ENCODE measurements around the gene GDPD3. TPM values are rescaled to one million over a fixed set of nuclear protein-coding genes. Genes with fewer than 3 reads are reported as not detected.

The GDPD3 gene
- total and polyA plus RNA-seq, 2 of the 13 experiments (the other 11 are each of a cell fraction or from before 2014, with no cell fraction given), result 18.7 to 20.6 TPM

GRCh38 chr16:30065943-30066760 lies 47.2 kb downstream of the GDPD3 start (continued):
- TF ChIP-seq NFE2L1 (CRISPR knock-in tag; IDR thresholded peaks at IDR 0.05; ENCODE audit: borderline replicate concordance) (no peak), MLX (CRISPR knock-in tag; IDR thresholded peaks at IDR 0.05) (peak; percentile 16; the same call in 1 of the 2 replicates), DZIP1 (CRISPR knock-in tag; IDR thresholded peaks at IDR 0.05) (no peak), XBP1 (CRISPR knock-in tag; IDR thresholded peaks at IDR 0.05) (no peak), ZNF83 (CRISPR knock-in tag; IDR thresholded peaks at IDR 0.05; ENCODE audit: borderline replicate concordance) (0 out of 2 replicates have a peak, but pooled peaks have one; percentile 21), ZBTB42 (CRISPR knock-in tag; IDR thresholded peaks at IDR 0.05) (0 out of 2 replicates have a peak, but pooled peaks have one; percentile 14), TFDP2 (CRISPR knock-in tag; IDR thresholded peaks at IDR 0.05) (no peak), PCBP2 (optimal IDR thresholded peaks at IDR 0.05; ENCODE audit: low read depth, low read length, poor library complexity, severe bottlenecking) (peak; percentile 57), SRY (CRISPR knock-in tag; IDR thresholded peaks at IDR 0.05) (0 out of 2 replicates have a peak, but pooled peaks have one; percentile 52), ZFP41 (CRISPR knock-in tag; IDR thresholded peaks at IDR 0.05; ENCODE audit: borderline replicate concordance) (0 out of 2 replicates have a peak, but pooled peaks have one; percentile 44), ZNF337 (CRISPR knock-in tag; IDR thresholded peaks at IDR 0.05; ENCODE audit: borderline replicate concordance, low read depth) (no peak), AGO2 (optimal IDR thresholded peaks at IDR 0.05; ENCODE audit: low read depth, low read length) (peak; percentile 89), KLF11 (CRISPR knock-in tag; IDR thresholded peaks at IDR 0.05) (no peak), CREBL2 (CRISPR knock-in tag; IDR thresholded peaks at IDR 0.05; ENCODE audit: borderline replicate concordance) (peak; percentile 36; the same call in 1 of the 2 replicates), ASH2L (IDR thresholded peaks at IDR 0.05; ENCODE audit: insufficient read length, low read depth, low read length) (peak; percentile 25), SMAD9 (CRISPR knock-in tag; IDR thresholded peaks at IDR 0.05) (no peak), JUNB (CRISPR knock-in tag; IDR thresholded peaks at IDR 0.05; ENCODE audit: borderline replicate concordance) (peak; percentile 79), SNAPC2 (CRISPR knock-in tag; IDR thresholded peaks at IDR 0.05) (peak; percentile 16), ZFP82 (CRISPR knock-in tag; IDR thresholded peaks at IDR 0.05; ENCODE audit: borderline replicate concordance) (no peak), MYC (CRISPR knock-in tag; IDR thresholded peaks at IDR 0.05; ENCODE audit: borderline replicate concordance) (no peak), ZNF292 (CRISPR knock-in tag; IDR thresholded peaks at IDR 0.05; ENCODE audit: borderline replicate concordance, low read depth) (no peak), FOXM1 (CRISPR knock-in tag; IDR thresholded peaks at IDR 0.05) (no peak), NCOR1 (IDR thresholded peaks at IDR 0.05; ENCODE audit: borderline replicate concordance, low read length) (no peak), ZSCAN29 (CRISPR knock-in tag; conservative IDR thresholded peaks at IDR 0.05) (no peak), THYN1 (CRISPR knock-in tag; IDR thresholded peaks at IDR 0.05; ENCODE audit: borderline replicate concordance, low read depth) (no peak)

Measured in HepG2 (cell line).